ENCODE data around the gene TMED4. TPM values are rescaled to one million over a fixed set of nuclear protein-coding genes. Genes with fewer than 3 reads are reported as not detected.
A peak's percentile ranks its signal among the peaks of the same experiment; 100 is the strongest.

The TMED4 gene
- polyA plus RNA-seq, 1 of the 3 experiments (the other 2 are of a cell fraction), result 145 TPM

DNA sequence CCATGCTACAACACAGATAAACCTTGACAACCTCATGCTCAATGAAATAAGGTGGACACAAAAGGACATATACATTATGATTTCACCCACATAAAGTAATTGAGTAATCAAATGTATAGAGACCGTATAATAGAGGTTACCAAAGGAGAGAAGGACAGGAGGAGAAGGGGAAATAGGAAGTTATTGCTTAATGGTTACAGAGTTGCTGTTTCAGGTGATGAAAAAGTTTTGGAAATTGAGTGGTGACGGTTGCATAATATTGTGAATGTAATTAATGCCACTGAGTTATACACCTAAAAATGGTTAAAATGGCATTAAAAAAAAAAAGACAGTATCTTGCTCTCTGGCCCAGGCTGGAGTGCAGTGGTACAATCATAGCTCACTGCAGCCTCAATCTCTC lies 22.9 kb upstream of the TMED4 start:
- Histone ChIP-seq H3K9ac (no peak overlapping the region), H3K27ac (ENCODE audit: low read depth in 2 of 2, low read length in 1 of 2) (no peak overlapping the region), H3K9me2 (no peaks in the 10 kb centered on the region), H3K79me2 (ENCODE audit: insufficient read depth) (peaks cover 30% of the 10 kb centered on the region), H3F3A (replicated peaks; ENCODE audit: insufficient read depth) (peaks cover 7% of the 10 kb centered on the region), H3K27me3 (ENCODE audit: insufficient read depth) (no peaks in the 10 kb centered on the region), H4K20me1 (ENCODE audit: insufficient read depth) (no peaks in the 10 kb centered on the region; the same call in 1 of the 2 replicates), H2AFZ (ENCODE audit: low read depth) (peak overlapping the region; percentile 93), H3K4me1 (ENCODE audit: control insufficient read depth in 1 of 2, insufficient read depth in 2 of 2, low read depth in 1 of 2, low read length in 1 of 2) (peaks cover 0 to 5% of the 10 kb centered on the region in 2 experiments; a peak in 2 of 4 replicates), H3K4me2 (peak overlapping the region; percentile 82), H3K4me3 (ENCODE audit: low read depth in 2 of 2, low read length in 1 of 2) (peak overlapping the region in 1 of 2 experiments; percentile 87; a peak in 1 of 4 replicates), H3K36me3 (replicated peaks in 1 of 2; ENCODE audit: control insufficient read depth in 1 of 2, insufficient read depth in 2 of 2, low read length in 1 of 2) (no peaks in the 10 kb centered on the region), H3K9me3 (no peaks in the 10 kb centered on the region)
- 86% methylated on average over 2 of the region's 2 CpGs for WGBS (ENCODE audit: low lambda C conversion rate)
- no peak for DNase-seq
- ChIA-PET CTCF (interaction anchor here (0.6 to 2.1 kb wide), 3 partner anchors 17 to 531 kb away, joined by 3 to 8 read pairs (median 3); no protein-coding TSS in a partner anchor), POLR2A (interaction anchor here (3.2 kb wide), 1 partner anchor 23 kb away, joined by 24 read pairs; the partner anchor contains the start of gene TMED4)
- no peak for TF ChIP-seq CTCF (IDR thresholded peaks at IDR 0.05)
- no peak for TF ChIP-seq GATA2 (CRISPR knock-in tag; IDR thresholded peaks at IDR 0.05)
- no peak for TF ChIP-seq CHD2 (IDR thresholded peaks at IDR 0.05; ENCODE audit: low read length, partially characterized antibody)
- TF ChIP-seq TCF12 (IDR thresholded peaks at IDR 0.05), result no peak
- no peak for TF ChIP-seq ELF1 (IDR thresholded peaks at IDR 0.05)
- no peak for TF ChIP-seq RAD21 (IDR thresholded peaks at IDR 0.05; ENCODE audit: low read length)
- TF ChIP-seq POLR2AphosphoS5 (IDR thresholded peaks at IDR 0.05; ENCODE audit: low read depth, low read length), result no peak
- no peak for TF ChIP-seq MEF2A (IDR thresholded peaks at IDR 0.05; ENCODE audit: borderline replicate concordance, low read depth)
- no peak for TF ChIP-seq TAF1 (IDR thresholded peaks at IDR 0.05; ENCODE audit: borderline replicate concordance, low read depth, low read length)
- TF ChIP-seq FOXM1 (IDR thresholded peaks at IDR 0.05; ENCODE audit: low read depth), result no peak
- no peak for TF ChIP-seq FOSL2 (IDR thresholded peaks at IDR 0.05; ENCODE audit: borderline replicate concordance, low read depth)

GRCh38 chr7:44603193-44603592 lies 21.2 kb upstream of the TMED4 start:
- Histone ChIP-seq H3K27me3 (ENCODE audit: insufficient read depth) (no peaks in the 10 kb centered on the region), H3K36me3 (replicated peaks in 1 of 2; ENCODE audit: control insufficient read depth in 1 of 2, insufficient read depth in 2 of 2, low read length in 1 of 2) (no peaks in the 10 kb centered on the region), H2AFZ (ENCODE audit: low read depth) (no peak overlapping the region), H3K27ac (ENCODE audit: low read depth in 2 of 2, low read length in 1 of 2) (no peak overlapping the region), H3F3A (replicated peaks; ENCODE audit: insufficient read depth) (peaks cover 7% of the 10 kb centered on the region), H3K9me2 (no peaks in the 10 kb centered on the region), H3K4me1 (ENCODE audit: control insufficient read depth in 1 of 2, insufficient read depth in 2 of 2, low read depth in 1 of 2, low read length in 1 of 2) (peaks cover 0 to 5% of the 10 kb centered on the region in 2 experiments; a peak in 2 of 4 replicates), H3K9ac (no peak overlapping the region), H4K20me1 (ENCODE audit: insufficient read depth) (no peaks in the 10 kb centered on the region), H3K4me3 (ENCODE audit: low read depth in 2 of 2, low read length in 1 of 2) (no peak overlapping the region), H3K79me2 (ENCODE audit: insufficient read depth) (peaks cover 13% of the 10 kb centered on the region), H3K9me3 (no peaks in the 10 kb centered on the region), H3K4me2 (no peak overlapping the region)
- 37% methylated on average over 6 of the region's 6 CpGs for whole genome bisulfite sequencing (ENCODE audit: low lambda C conversion rate)
- no peak for DNase-seq
- ChIA-PET POLR2A (no interaction called here), CTCF (no interaction called here)
- TF ChIP-seq RFX5 (IDR thresholded peaks at IDR 0.05; ENCODE audit: low read length) (no peak), MEF2A (IDR thresholded peaks at IDR 0.05; ENCODE audit: borderline replicate concordance, low read depth) (no peak), SMC3 (IDR thresholded peaks at IDR 0.05; ENCODE audit: low read depth, low read length) (no peak), TCF12 (IDR thresholded peaks at IDR 0.05) (no peak), EZH2phosphoT487 (IDR thresholded peaks at IDR 0.05; ENCODE audit: borderline replicate concordance, low read depth) (no peak), NFIC (IDR thresholded peaks at IDR 0.05; ENCODE audit: borderline replicate concordance) (no peak), SIN3A (IDR thresholded peaks at IDR 0.05; ENCODE audit: borderline replicate concordance, low read depth, low read length) (no peak), EP300 (IDR thresholded peaks at IDR 0.05; ENCODE audit: borderline replicate concordance in 1 of 2, low read depth in 1 of 2, low read length in 1 of 2) (no peak), FOXM1 (IDR thresholded peaks at IDR 0.05; ENCODE audit: low read depth) (no peak), JUND (IDR thresholded peaks at IDR 0.05) (no peak)
- TF ChIP-seq, protein P1, sequence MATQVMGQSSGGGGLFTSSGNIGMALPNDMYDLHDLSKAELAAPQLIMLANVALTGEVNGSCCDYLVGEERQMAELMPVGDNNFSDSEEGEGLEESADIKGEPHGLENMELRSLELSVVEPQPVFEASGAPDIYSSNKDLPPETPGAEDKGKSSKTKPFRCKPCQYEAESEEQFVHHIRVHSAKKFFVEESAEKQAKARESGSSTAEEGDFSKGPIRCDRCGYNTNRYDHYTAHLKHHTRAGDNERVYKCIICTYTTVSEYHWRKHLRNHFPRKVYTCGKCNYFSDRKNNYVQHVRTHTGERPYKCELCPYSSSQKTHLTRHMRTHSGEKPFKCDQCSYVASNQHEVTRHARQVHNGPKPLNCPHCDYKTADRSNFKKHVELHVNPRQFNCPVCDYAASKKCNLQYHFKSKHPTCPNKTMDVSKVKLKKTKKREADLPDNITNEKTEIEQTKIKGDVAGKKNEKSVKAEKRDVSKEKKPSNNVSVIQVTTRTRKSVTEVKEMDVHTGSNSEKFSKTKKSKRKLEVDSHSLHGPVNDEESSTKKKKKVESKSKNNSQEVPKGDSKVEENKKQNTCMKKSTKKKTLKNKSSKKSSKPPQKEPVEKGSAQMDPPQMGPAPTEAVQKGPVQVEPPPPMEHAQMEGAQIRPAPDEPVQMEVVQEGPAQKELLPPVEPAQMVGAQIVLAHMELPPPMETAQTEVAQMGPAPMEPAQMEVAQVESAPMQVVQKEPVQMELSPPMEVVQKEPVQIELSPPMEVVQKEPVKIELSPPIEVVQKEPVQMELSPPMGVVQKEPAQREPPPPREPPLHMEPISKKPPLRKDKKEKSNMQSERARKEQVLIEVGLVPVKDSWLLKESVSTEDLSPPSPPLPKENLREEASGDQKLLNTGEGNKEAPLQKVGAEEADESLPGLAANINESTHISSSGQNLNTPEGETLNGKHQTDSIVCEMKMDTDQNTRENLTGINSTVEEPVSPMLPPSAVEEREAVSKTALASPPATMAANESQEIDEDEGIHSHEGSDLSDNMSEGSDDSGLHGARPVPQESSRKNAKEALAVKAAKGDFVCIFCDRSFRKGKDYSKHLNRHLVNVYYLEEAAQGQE (IDR thresholded peaks at IDR 0.05; ENCODE audit: low read depth, low read length), result no peak
- TF ChIP-seq, protein P2, sequence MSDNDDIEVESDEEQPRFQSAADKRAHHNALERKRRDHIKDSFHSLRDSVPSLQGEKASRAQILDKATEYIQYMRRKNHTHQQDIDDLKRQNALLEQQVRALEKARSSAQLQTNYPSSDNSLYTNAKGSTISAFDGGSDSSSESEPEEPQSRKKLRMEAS (IDR thresholded peaks at IDR 0.05; ENCODE audit: low read depth), result no peak
- TF ChIP-seq, protein P3, sequence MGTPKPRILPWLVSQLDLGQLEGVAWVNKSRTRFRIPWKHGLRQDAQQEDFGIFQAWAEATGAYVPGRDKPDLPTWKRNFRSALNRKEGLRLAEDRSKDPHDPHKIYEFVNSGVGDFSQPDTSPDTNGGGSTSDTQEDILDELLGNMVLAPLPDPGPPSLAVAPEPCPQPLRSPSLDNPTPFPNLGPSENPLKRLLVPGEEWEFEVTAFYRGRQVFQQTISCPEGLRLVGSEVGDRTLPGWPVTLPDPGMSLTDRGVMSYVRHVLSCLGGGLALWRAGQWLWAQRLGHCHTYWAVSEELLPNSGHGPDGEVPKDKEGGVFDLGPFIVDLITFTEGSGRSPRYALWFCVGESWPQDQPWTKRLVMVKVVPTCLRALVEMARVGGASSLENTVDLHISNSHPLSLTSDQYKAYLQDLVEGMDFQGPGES (IDR thresholded peaks at IDR 0.05; ENCODE audit: low read depth, low read length), result no peak
- TF ChIP-seq, protein P4, sequence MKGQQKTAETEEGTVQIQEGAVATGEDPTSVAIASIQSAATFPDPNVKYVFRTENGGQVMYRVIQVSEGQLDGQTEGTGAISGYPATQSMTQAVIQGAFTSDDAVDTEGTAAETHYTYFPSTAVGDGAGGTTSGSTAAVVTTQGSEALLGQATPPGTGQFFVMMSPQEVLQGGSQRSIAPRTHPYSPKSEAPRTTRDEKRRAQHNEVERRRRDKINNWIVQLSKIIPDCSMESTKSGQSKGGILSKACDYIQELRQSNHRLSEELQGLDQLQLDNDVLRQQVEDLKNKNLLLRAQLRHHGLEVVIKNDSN (IDR thresholded peaks at IDR 0.05; ENCODE audit: borderline replicate concordance, low read depth), result no peak

Data from SK-N-SH (cell line).